ENCODE measurements around the gene ACOXL.

Gene ACOXL

GRCh38 chr2:110741491-110741980 lies 9.2 kb downstream of the ACOXL start:
- Histone ChIP-seq H3K9me2 (replicated peaks; ENCODE audit: insufficient read depth, low read length) (no peaks in the 10 kb centered on the region), H3K9ac (ENCODE audit: low read length) (no peak overlapping the region), H4K20me1 (ENCODE audit: low read depth, low read length) (no peaks in the 10 kb centered on the region), H3K27ac (ENCODE audit: low read depth, low read length) (no peak overlapping the region), H3K79me2 (ENCODE audit: insufficient read depth, low read length) (no peaks in the 10 kb centered on the region), H3K9me3 (ENCODE audit: insufficient read depth, low read length) (no peaks in the 10 kb centered on the region), H3K4me2 (ENCODE audit: low read depth, low read length, poor library complexity, severe bottlenecking) (no peak overlapping the region), H2AFZ (ENCODE audit: low read depth, low read length, severe bottlenecking) (no peak overlapping the region), H3K4me3 (ENCODE audit: insufficient read depth, low read length, poor library complexity, severe bottlenecking) (no peak overlapping the region), H3K27me3 (ENCODE audit: low read length) (no peaks in the 10 kb centered on the region), H3F3A (ENCODE audit: insufficient read depth) (no peaks in the 10 kb centered on the region), H3K36me3 (ENCODE audit: low read length) (no peaks in the 10 kb centered on the region)
- TF ChIP-seq EZH2phosphoT487 (conservative IDR thresholded peaks at IDR 0.05; ENCODE audit: low read length), result no peak
- TF ChIP-seq, protein P1, sequence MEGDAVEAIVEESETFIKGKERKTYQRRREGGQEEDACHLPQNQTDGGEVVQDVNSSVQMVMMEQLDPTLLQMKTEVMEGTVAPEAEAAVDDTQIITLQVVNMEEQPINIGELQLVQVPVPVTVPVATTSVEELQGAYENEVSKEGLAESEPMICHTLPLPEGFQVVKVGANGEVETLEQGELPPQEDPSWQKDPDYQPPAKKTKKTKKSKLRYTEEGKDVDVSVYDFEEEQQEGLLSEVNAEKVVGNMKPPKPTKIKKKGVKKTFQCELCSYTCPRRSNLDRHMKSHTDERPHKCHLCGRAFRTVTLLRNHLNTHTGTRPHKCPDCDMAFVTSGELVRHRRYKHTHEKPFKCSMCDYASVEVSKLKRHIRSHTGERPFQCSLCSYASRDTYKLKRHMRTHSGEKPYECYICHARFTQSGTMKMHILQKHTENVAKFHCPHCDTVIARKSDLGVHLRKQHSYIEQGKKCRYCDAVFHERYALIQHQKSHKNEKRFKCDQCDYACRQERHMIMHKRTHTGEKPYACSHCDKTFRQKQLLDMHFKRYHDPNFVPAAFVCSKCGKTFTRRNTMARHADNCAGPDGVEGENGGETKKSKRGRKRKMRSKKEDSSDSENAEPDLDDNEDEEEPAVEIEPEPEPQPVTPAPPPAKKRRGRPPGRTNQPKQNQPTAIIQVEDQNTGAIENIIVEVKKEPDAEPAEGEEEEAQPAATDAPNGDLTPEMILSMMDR (IDR thresholded peaks at IDR 0.05; ENCODE audit: insufficient read depth, low read length, poor library complexity, severe bottlenecking), result no peak

DNA sequence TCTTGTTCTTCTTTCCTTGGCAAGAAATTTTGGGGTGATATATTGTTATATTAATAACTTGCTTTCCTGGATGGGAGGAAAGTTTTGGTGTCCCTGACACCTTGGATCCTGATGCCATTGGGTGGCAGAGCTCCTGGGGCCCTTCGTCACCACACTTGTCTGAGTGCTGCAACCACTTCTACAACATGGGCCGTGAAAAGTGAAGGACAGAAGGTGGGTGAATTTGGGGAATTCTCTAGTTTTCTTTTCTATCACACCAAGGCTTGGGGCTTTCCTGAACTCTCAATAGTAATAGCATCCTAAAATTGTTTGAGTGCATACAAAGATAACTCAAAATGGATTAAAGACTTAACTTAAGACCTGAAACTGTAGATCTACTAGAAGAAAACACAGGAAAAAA lies 10.0 kb downstream of the ACOXL start:
- H3K4me3 ChIP-seq (ENCODE audit: insufficient read depth, low read length, poor library complexity, severe bottlenecking), result no peak overlapping the region
- no peak overlapping the region for H3K9ac ChIP-seq (ENCODE audit: low read length)
- no peaks in the 10 kb centered on the region for H3K9me3 ChIP-seq (ENCODE audit: insufficient read depth, low read length)
- H2AFZ ChIP-seq (ENCODE audit: low read depth, low read length, severe bottlenecking), result no peak overlapping the region
- H3K9me2 ChIP-seq (replicated peaks; ENCODE audit: insufficient read depth, low read length), result no peaks in the 10 kb centered on the region
- H3K27ac ChIP-seq (ENCODE audit: low read depth, low read length), result no peak overlapping the region
- no peaks in the 10 kb centered on the region for H4K20me1 ChIP-seq (ENCODE audit: low read depth, low read length)
- no peaks in the 10 kb centered on the region for H3K36me3 ChIP-seq (ENCODE audit: low read length)
- H3K4me2 ChIP-seq (ENCODE audit: low read depth, low read length, poor library complexity, severe bottlenecking), result no peak overlapping the region
- no peaks in the 10 kb centered on the region for H3K79me2 ChIP-seq (ENCODE audit: insufficient read depth, low read length)
- no peaks in the 10 kb centered on the region for H3F3A ChIP-seq (ENCODE audit: insufficient read depth)
- no peaks in the 10 kb centered on the region for H3K27me3 ChIP-seq (ENCODE audit: low read length)
- TF ChIP-seq EZH2phosphoT487 (conservative IDR thresholded peaks at IDR 0.05; ENCODE audit: low read length), result no peak
- TF ChIP-seq, protein P1 (IDR thresholded peaks at IDR 0.05; ENCODE audit: insufficient read depth, low read length, poor library complexity, severe bottlenecking), result no peak

GRCh38 chr2:110743600-110743999 lies 11.2 kb downstream of the ACOXL start:
- H3K79me2 ChIP-seq (ENCODE audit: insufficient read depth, low read length), result no peaks in the 10 kb centered on the region

More at GRCh38 chr2:110743600-110743999, 11.2 kb downstream of the ACOXL start:
- no peaks in the 10 kb centered on the region for H3K9me3 ChIP-seq (ENCODE audit: insufficient read depth, low read length)
- H4K20me1 ChIP-seq (ENCODE audit: low read depth, low read length), result no peaks in the 10 kb centered on the region
- no peaks in the 10 kb centered on the region for H3K9me2 ChIP-seq (replicated peaks; ENCODE audit: insufficient read depth, low read length)
- H3K9ac ChIP-seq (ENCODE audit: low read length), result no peak overlapping the region
- no peak overlapping the region for H2AFZ ChIP-seq (ENCODE audit: low read depth, low read length, severe bottlenecking)
- no peak for TF ChIP-seq EZH2phosphoT487 (conservative IDR thresholded peaks at IDR 0.05; ENCODE audit: low read length)
- TF ChIP-seq, protein P1 (IDR thresholded peaks at IDR 0.05; ENCODE audit: insufficient read depth, low read length, poor library complexity, severe bottlenecking), result no peak
- H3K27me3 ChIP-seq (ENCODE audit: low read length), result no peaks in the 10 kb centered on the region
- H3K4me2 ChIP-seq (ENCODE audit: low read depth, low read length, poor library complexity, severe bottlenecking), result no peak overlapping the region
- H3K27ac ChIP-seq (ENCODE audit: low read depth, low read length), result no peak overlapping the region
- H3K36me3 ChIP-seq (ENCODE audit: low read length), result no peaks in the 10 kb centered on the region
- H3F3A ChIP-seq (ENCODE audit: insufficient read depth), result no peaks in the 10 kb centered on the region
- H3K4me3 ChIP-seq (ENCODE audit: insufficient read depth, low read length, poor library complexity, severe bottlenecking), result no peak overlapping the region
